Keratinocyte (primary cell): Measurements from ENCODE around the gene KCNC3.

ENCODE experiments used
- CTCF ChIP-seq, 3 experiments: IDR thresholded peaks in 1 of 3; conservative IDR thresholded peaks in 1 of 3; optimal IDR thresholded peaks in 1 of 3; 2 replicates in 2 of 3; 3 replicates in 1 of 3; pipeline versions ENCODE3 to v1.5.1; 2011; ENCODE audit warnings: low read length in 3 of 3, mild to moderate bottlenecking in 3 of 3, moderate library complexity in 2 of 3, control low read depth in 1 of 3, inconsistent platforms in 1 of 3; ENCODE audit not compliant: insufficient read depth in 2 of 3; ENCODE audit errors: extremely low read depth in 1 of 3
- EZH2 ChIP-seq: IDR thresholded peaks from one replicate; pipeline ENCODE4 v1.6.1; 2012; ENCODE audit warnings: inconsistent platforms, mild to moderate bottlenecking, low read length, moderate library complexity

- TF ChIP-seq CTCF (optimal IDR thresholded peaks at IDR 0.05 in 1 of 3, IDR thresholded peaks at IDR 0.05 in 1 of 3, conservative IDR thresholded peaks at IDR 0.05 in 1 of 3; ENCODE audit: extremely low read depth in 1 of 3, insufficient read depth in 2 of 3, low read length in 3 of 3): no peak
- no peak for TF ChIP-seq EZH2
Measured at GRCh38 chr19:50277966-50278580, 51.1 kb downstream of the KCNC3 start.
